ENCODE data around the gene SALL4.

The SALL4 gene

GRCh38 chr20:51801122-51801822 is 1.0 kb downstream of the SALL4 start:
- DNase-seq (ENCODE audit: low read depth) = no peak
- H3K4me3 ChIP-seq (ENCODE audit: low read depth, low read length) = no peak overlapping the region

GRCh38 chr20:51800872-51801121 is 1.5 kb downstream of the SALL4 start:
- no peak overlapping the region for H3K4me3 ChIP-seq (ENCODE audit: low read depth, low read length)
- no peak for DNase-seq (ENCODE audit: low read depth)
- TF ChIP-seq POLR2A (IDR thresholded peaks at IDR 0.05; ENCODE audit: extremely low read depth, insufficient read length) = no peak
- no peak for TF ChIP-seq CTCF (IDR thresholded peaks at IDR 0.05; ENCODE audit: low read depth, low read length)
- no peak for TF ChIP-seq MYC (IDR thresholded peaks at IDR 0.05; ENCODE audit: low read depth, low read length)
- no peak for TF ChIP-seq MAX (IDR thresholded peaks at IDR 0.05; ENCODE audit: low read depth, low read length)

More at GRCh38 chr20:51801122-51801822, 1.0 kb downstream of the SALL4 start:
- TF ChIP-seq CTCF (IDR thresholded peaks at IDR 0.05; ENCODE audit: low read depth, low read length) (no peak), MAX (IDR thresholded peaks at IDR 0.05; ENCODE audit: low read depth, low read length) (no peak), POLR2A (IDR thresholded peaks at IDR 0.05; ENCODE audit: extremely low read depth, insufficient read length) (no peak)

GRCh38 chr20:51800060-51800871 is 2.1 kb downstream of the SALL4 start:
- no peak overlapping the region for H3K4me3 ChIP-seq (ENCODE audit: low read depth, low read length)
- peak; percentile 45 for DNase-seq (ENCODE audit: low read depth)
- no peak for TF ChIP-seq MYC (IDR thresholded peaks at IDR 0.05; ENCODE audit: low read depth, low read length)
- peak; percentile 88 for TF ChIP-seq CTCF (IDR thresholded peaks at IDR 0.05; ENCODE audit: low read depth, low read length)
- TF ChIP-seq MAX (IDR thresholded peaks at IDR 0.05; ENCODE audit: low read depth, low read length) = no peak

GRCh38 chr20:51799401-51799860 is 2.9 kb downstream of the SALL4 start:
- no peak overlapping the region for H3K4me3 ChIP-seq (ENCODE audit: low read depth, low read length)
- no peak for DNase-seq (ENCODE audit: low read depth)
- TF ChIP-seq POLR2A (IDR thresholded peaks at IDR 0.05; ENCODE audit: extremely low read depth, insufficient read length) = no peak
- no peak for TF ChIP-seq MAX (IDR thresholded peaks at IDR 0.05; ENCODE audit: low read depth, low read length)
- no peak for TF ChIP-seq MYC (IDR thresholded peaks at IDR 0.05; ENCODE audit: low read depth, low read length)
- no peak for TF ChIP-seq CTCF (IDR thresholded peaks at IDR 0.05; ENCODE audit: low read depth, low read length)

GRCh38 chr20:51797357-51798025 is 4.8 kb downstream of the SALL4 start:
- no peak for DNase-seq (ENCODE audit: low read depth)
- TF ChIP-seq MYC (IDR thresholded peaks at IDR 0.05; ENCODE audit: low read depth, low read length) (no peak), MAX (IDR thresholded peaks at IDR 0.05; ENCODE audit: low read depth, low read length) (no peak), POLR2A (IDR thresholded peaks at IDR 0.05; ENCODE audit: extremely low read depth, insufficient read length) (no peak), CTCF (IDR thresholded peaks at IDR 0.05; ENCODE audit: low read depth, low read length) (no peak)
- H3K4me3 ChIP-seq (ENCODE audit: low read depth, low read length) = no peak overlapping the region
